KG1 (cell line): ENCODE measurements around the gene FOXP4.

Experiments
- DNase-seq: peaks from one replicate; lab custom pipeline; 2025; lab: John Stamatoyannopoulos, UW

Gene FOXP4

GRCh38 chr6:41519745-41520699, 26.2 kb upstream of the FOXP4 start:
- no peak for DNase-seq

- DNase-seq = no peak
These were observed 23.2 kb upstream of the FOXP4 start for GRCh38 chr6:41522780-41523548.

- no peak for DNase-seq
These were observed 22.1 kb upstream of the FOXP4 start for GRCh38 chr6:41523915-41524633.

GRCh38 chr6:41524634-41525011, 21.6 kb upstream of the FOXP4 start:
- DNase-seq = no peak

GRCh38 chr6:41527721-41528408, 18.3 kb upstream of the FOXP4 start:
- DNase-seq = no peak

DNA sequence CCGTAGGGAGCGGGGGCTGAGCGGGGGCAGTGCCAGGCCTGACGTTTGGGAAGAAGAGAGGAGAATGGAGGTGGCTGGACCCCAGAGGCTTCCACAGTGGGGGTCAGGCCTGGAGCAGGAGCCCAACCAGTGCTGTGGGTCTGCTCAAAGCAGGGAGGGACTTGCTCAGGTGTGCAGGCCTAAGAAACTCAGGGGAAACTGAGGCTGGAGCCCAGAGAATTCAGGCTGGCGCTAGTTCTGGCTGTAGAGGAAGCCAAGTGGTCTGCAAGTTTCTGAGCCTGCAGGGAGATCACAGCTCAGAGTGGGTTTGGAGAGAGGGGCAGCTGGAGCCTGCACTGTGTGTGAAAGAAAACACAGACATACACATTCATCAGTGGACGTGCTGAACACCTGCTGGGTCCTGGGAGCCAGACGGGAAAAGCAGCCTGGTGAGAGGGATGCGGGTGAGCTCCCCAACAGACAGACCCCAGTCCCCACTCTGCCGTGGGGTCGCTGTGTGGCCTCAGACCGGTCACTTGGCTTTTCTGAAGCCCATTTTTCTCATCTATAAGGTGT, 17.7 kb upstream of the FOXP4 start:
- no peak for DNase-seq

GRCh38 chr6:41529049-41529448, 17.1 kb upstream of the FOXP4 start:
- DNase-seq = no peak

GRCh38 chr6:41529970-41530369, 16.2 kb upstream of the FOXP4 start:
- no peak for DNase-seq

DNA sequence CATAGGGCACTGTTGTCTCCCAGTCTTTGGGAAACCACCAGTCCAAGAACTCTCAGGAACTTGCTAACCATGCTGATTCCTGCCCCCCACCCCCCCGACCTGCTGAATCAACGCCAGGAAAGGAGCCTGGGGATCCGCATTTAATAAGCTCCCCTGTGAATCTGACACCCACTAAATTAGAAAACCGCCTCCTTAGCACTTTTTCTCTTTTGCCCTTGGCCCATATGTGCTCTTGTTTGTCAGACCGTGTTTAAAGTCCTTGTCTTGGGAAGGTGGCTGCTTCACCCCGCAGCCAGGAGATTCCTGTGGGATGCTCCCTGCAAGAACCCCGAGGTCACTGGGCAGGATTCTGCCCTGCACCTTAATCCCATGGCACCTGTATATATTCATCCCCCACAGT, 15.7 kb upstream of the FOXP4 start:
- DNase-seq = no peak

- no peak for DNase-seq
These were observed 15.2 kb upstream of the FOXP4 start for GRCh38 chr6:41531016-41531415.

DNA sequence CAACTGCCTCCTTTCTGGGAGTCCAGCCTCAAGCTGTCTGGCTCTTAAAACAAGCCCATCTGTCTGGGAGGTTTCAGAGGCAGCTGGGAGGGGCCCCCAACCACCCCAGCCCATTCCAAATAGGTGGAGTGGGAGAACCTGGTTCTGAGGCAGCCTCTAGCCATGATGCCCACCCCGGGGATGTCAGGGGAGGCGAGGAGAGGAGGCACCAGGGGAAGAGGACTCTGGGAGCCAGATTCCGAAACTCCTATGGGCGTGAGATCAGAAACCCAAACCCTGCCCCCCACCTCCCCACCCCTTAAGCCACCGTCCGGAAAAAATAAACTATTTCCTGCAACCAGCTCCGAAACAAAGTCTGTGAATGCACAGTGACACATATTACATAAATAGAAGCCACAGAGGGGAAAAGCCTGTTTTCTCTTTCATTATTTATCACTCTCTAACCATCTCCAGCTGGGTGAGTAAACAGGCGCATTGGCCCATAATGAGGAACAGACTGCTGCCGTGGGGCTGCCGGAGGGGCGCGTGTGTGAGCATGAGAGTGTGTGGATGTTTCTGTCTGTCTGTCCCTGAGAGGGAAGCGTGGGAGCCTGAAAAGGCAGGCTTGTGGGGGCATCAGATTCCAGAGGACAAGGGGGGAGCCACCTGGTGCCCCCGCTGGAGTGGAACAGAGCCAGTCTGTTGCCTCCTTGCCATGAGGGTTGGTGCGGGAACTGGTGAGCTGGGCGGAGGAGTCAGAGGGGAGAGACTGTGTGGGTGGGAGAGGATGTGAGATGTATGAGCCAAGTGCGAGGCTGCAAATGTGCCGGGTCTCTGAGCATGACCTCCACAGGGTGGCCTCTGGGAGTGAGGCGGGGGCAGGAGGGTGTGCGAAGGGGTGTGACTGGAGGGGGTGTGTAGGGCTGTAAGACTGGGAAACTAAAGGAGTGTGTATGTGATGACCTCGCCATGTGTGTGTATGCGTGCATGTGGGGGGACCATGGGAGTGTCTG, 14.3 kb upstream of the FOXP4 start:
- no peak for DNase-seq

- no peak for DNase-seq
These were observed 10.4 kb upstream of the FOXP4 start for GRCh38 chr6:41535766-41536165.

- DNase-seq = no peak
These were observed 9.1 kb upstream of the FOXP4 start for GRCh38 chr6:41536795-41537758.

GRCh38 chr6:41538556-41539182, 7.5 kb upstream of the FOXP4 start:
- DNase-seq = no peak

DNA sequence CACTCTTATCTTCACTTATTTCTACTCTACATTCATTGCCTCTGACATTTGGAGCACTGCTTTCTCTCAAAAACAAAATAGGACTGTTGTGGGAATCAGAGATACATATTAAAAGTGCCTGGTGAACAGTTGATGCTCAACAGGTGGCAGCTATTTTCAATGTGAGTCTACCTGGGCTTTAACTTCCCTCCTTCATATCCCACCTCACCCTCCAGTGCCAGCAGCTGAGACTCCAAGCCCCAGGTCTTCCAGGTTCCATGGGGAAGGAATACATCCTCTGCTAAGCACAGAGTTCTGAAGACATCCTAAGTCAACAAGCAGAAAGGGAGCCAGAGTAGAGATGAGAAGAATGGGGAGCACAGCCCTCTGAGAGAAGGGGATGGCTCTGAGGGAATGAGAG, 7.0 kb upstream of the FOXP4 start:
- DNase-seq = no peak

- no peak for DNase-seq
These were observed 4.8 kb upstream of the FOXP4 start for GRCh38 chr6:41541364-41541763.

GRCh38 chr6:41543087-41543486, 3.1 kb upstream of the FOXP4 start:
- no peak for DNase-seq

DNA sequence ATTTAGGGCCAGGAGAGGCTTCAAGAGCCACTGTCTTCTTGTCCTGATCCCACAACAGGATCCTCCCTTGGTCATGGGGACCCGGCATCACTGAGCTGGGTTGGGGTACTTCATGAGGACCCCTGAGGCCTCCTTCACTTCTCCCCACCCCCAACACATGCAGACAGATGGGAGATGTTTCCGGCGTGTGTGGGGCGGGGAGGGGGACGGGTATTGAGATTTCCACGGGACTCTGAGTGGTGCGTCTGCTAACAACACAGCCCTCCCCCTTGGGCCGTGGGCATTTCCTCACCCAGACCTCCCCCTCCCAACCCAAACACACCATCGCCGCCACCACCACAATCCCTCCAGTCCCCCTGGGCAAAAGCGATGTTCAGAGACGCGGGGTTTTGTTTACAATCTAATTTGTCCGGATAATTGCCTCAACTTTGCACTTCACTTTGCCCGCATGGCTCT, 906 bp upstream of the FOXP4 start:
- no peak for DNase-seq

DNA sequence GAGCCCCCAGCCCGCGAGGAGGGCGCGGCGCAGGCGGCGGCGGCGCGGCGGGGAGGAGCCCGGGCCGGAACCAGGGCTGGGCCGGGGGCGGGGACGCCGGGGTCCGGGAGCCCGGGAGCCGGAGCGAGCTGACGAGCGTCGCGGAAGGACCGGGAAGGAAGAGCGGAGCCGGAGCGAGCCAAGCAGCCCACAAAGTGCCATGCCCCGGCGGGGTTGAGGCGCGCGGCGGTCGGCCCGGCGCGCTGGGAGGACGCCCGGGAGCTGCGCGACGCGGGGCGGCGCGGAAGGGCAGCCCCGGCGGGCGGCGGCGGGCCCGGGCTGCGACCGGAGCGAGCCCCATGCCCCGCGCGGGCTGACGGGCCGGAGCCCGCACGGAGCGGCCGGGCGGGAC, 289 bp downstream of the FOXP4 start:
- no peak for DNase-seq
